ENCODE data around the gene CHCHD3. TPM values are rescaled to one million over a fixed set of nuclear protein-coding genes. Genes with fewer than 3 reads are reported as not detected.

CHCHD3 gene
- total RNA-seq, 1 experiment from 2014 or later: 114 TPM

- ChIA-PET POLR2A (no interaction called here), CTCF (no interaction called here)
- H3K4me3 Mint-ChIP-seq: no peak overlapping the region
Measured at GRCh38 chr7:133020496-133020895, 61.4 kb downstream of the CHCHD3 start.

More at GRCh38 chr7:133020496-133020895, 61.4 kb downstream of the CHCHD3 start:
- H3K27me3 Mint-ChIP-seq (ENCODE audit: low read depth): no peaks in the 10 kb centered on the region
- no peak overlapping the region for H3K27ac Mint-ChIP-seq
- ATAC-seq (no peak), DNase-seq (ENCODE audit: low spot score) (no peak)
- no peaks in the 10 kb centered on the region for H3K9me3 Mint-ChIP-seq
- TF ChIP-seq ZNF512 (CRISPR knock-in tag; IDR thresholded peaks at IDR 0.05; ENCODE audit: borderline replicate concordance): no peak
- no peak for TF ChIP-seq ZNF671 (CRISPR knock-in tag; IDR thresholded peaks at IDR 0.05)
- TF ChIP-seq NFATC4 (CRISPR knock-in tag; IDR thresholded peaks at IDR 0.05): no peak
- no peak for TF ChIP-seq MLX (CRISPR knock-in tag; IDR thresholded peaks at IDR 0.05)
- TF ChIP-seq SP1 (CRISPR knock-in tag; conservative IDR thresholded peaks at IDR 0.05): no peak
- no peak for TF ChIP-seq JAZF1 (CRISPR knock-in tag; IDR thresholded peaks at IDR 0.05)
- no peak for TF ChIP-seq ZNF121 (CRISPR knock-in tag; IDR thresholded peaks at IDR 0.05)
- TF ChIP-seq ATF2 (CRISPR knock-in tag; IDR thresholded peaks at IDR 0.05; ENCODE audit: borderline replicate concordance, low read depth): no peak
- TF ChIP-seq AR (CRISPR knock-in tag; IDR thresholded peaks at IDR 0.05): no peak
- TF ChIP-seq FOXK1 (CRISPR knock-in tag; IDR thresholded peaks at IDR 0.05): no peak
- no peak for TF ChIP-seq ESRRA (CRISPR knock-in tag; IDR thresholded peaks at IDR 0.05; ENCODE audit: borderline replicate concordance)
- TF ChIP-seq ZNF396 (CRISPR knock-in tag; IDR thresholded peaks at IDR 0.05; ENCODE audit: borderline replicate concordance): no peak
- TF ChIP-seq PRRX2 (CRISPR knock-in tag; IDR thresholded peaks at IDR 0.05): no peak
- no peak for TF ChIP-seq STAT6 (CRISPR knock-in tag; conservative IDR thresholded peaks at IDR 0.05; ENCODE audit: low read depth)
- H3K36me3 Mint-ChIP-seq: 0 out of 2 replicates have a peak, but pooled peaks cover 3% of the 10 kb centered on the region
- peaks cover 50% of the 10 kb centered on the region for H3K4me1 Mint-ChIP-seq

Data from WTC11 (cell line).